ENCODE data around the gene CAPN15. TPM values are rescaled to one million over a fixed set of nuclear protein-coding genes. Genes with fewer than 3 reads are reported as not detected.

Gene CAPN15
- total RNA-seq, 1 donor from 2014 or later: 81.8 TPM

DNA sequence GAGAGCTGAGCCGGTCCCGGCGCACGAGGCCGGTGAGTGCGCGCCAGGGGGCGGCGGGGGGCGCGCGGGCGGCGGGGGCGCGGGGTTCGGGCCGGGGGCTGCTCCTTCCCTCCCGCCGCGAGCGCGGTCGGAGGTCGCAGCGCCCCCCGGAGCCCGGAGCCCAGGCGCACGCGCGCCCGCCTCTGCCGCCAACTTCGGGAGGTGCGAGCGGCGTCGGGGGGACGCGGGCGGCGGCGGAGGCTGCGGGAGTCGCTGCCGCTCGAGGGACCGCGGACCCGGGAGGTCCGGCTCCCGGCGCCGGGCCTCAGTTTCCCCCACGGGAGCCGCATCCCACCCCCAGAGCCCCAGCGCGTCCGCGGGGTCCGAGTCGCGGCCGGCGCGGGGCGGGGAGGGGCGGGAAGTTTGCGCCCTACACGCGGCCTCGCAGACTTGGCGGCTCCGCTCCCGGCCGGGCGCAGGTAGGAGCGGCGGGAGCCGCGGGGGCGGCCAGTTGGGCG lies 32.7 kb downstream of the CAPN15 start, which contains the start of gene PRR35:
PRR35 (plus strand) TSS at position 191 of the 497 bp plus-strand sequence. CDS start 2,901 bp downstream, outside the sequence.
- no peak for DNase-seq (ENCODE audit: low read depth)

DNA sequence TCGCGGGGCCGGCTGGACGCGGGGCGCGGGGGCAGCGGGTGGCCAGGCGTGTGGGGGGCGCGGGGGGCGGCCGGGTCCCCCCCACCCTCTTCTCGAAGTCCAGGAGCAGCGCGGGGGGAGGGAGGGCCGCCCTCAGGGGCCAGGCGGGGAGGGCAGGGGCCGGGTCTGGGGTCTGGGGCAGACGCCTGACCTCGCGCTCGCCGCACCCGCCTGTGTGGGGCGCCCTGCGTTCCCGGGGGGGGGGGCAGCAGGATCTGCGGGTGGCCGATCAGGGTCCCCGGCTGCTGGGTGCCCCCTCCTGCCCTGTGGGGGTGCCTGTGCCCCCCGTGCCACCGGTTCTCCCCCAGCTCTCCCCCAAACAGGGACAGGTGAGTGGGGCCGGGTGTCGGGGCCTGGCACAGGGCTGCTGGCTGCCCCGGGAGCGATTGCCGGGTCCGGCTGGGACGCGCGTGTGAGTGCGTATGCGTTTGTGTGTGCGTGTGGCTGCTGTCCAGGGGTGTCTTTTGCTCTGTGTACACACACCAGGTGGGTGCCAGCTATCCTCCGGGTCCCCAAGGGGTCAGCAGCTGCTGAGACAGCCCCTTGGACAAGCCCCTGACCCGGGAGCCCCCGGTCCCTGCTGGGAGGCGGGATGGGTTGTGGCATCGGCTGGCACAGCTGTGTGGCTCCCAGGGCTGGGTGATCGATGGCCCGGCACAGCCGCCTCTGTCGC lies 33.3 kb downstream of the CAPN15 start:
- DNase-seq (ENCODE audit: low read depth): no peak

DNA sequence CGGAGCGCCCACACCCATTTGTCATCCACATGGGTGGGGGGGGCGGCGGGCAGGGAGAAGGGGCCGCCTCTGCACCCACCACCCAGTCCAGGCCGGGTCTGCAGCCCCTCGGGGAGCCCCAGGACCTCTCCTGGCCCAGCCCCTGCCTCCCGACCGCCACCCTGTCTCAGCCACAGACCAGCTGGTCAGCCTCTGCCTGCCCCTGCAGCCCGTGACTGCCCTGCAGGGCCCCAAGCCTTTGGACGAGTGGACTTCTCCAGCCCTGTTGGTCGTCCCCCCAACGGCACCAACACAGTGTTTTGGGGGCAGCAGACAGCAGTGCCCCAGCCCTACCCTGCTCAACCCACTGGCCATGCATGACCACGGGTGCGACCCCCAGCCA lies 33.9 kb downstream of the CAPN15 start:
- no peak for DNase-seq (ENCODE audit: low read depth)

DNA sequence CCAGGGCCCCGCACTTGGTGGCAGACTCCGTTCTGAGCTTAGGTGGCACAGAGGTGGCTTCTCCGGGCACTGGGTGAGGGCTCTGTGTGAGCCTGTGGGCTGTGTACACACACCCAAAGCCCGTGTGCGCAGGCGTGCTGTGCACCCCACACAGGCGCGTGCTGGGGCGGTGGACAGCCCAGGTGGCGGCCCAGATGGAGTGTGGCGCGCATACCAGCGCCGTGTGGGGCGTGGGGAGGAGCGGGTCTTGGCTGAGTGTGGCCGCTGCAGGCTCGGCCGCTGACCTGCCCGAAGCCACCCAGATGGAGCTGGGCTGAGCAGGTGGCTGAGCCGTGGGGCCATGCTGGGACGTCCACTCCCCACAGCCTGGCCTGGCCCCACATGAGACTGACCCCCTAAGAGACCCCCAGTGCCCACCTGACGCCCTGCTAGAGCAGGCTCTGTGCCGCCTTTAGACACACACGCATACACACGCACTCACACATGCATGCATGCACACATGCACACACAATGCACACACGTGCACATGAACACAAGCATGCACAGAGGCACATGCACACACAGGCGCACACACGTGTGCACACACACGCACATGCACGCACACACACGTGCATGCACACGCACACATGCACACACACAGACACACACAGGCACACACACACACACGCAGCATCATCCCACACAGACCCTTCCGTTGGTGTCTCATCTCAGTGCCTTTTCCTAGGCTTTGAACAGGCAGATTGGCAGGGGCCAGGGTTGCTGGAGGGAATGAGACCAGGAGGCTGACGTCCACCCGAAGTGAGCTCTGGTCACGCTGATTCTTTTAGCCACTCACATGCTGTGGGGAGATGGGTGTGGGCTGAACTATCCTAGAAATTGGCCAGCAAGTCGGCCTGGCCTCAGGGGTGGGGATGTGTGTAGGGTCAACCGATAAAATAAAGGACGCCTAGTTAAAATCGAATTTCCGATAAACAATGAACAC lies 34.7 kb downstream of the CAPN15 start:
- DNase-seq (ENCODE audit: low read depth): no peak

DNA sequence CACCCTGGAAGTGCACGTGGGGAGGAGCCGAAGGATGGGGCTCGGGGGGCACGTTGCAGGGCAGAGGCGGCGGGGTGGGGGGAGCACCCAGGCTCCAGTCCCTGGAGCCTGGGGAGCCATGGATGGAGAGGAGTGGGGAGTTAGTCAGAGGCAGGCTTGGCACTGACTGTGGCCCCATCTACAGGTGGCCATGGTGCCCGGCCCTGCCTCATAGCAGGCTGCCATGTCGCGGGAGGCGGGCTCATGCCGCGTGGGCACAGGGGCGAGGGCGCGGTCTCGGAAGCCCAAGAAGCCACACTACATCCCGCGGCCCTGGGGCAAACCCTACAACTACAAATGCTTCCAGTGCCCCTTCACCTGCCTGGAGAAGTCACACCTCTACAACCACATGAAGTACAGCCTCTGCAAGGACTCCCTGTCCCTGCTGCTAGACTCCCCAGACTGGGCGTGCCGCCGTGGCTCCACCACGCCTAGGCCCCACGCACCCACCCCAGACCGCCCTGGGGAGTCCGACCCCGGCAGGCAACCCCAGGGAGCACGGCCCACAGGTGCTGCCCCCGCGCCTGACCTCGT lies 35.6 kb downstream of the CAPN15 start:
- DNase-seq (ENCODE audit: low read depth): no peak

DNA sequence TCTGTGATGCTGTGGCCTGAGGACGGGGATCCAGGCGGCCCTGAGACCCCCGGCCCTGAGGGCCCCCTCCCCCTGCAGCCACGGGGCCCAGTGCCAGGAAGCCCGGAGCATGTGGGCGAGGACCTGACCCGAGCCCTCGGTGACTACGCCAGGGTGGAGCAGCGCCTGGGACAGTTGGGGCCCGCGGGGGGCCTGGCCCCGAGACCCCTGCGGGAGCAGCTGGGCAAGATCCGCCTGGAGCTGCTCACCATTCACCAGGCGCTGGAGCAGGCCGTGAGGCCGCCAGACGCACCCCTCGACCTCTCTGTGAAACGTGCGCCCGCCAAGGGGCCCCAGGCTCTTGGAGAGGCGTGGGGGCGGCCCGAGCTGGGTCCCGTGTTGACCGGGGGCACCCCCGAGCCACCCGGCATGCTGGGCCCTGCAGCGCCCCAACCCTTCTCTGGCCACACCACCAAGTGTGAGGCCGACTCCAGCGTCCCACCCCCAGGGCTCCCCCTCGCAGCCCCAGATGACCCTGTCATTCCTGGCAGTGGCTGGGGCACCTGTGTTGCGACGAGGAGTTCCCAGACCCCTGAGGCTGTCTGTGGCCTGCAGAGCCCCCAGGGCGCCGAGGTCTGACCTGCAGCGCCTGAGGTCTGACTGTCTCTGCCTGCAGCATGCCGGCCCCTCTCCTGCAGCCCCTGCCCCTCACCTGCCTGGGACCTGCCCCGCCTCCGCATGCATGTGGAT lies 37.3 kb downstream of the CAPN15 start:
- no peak for DNase-seq (ENCODE audit: low read depth)

DNA sequence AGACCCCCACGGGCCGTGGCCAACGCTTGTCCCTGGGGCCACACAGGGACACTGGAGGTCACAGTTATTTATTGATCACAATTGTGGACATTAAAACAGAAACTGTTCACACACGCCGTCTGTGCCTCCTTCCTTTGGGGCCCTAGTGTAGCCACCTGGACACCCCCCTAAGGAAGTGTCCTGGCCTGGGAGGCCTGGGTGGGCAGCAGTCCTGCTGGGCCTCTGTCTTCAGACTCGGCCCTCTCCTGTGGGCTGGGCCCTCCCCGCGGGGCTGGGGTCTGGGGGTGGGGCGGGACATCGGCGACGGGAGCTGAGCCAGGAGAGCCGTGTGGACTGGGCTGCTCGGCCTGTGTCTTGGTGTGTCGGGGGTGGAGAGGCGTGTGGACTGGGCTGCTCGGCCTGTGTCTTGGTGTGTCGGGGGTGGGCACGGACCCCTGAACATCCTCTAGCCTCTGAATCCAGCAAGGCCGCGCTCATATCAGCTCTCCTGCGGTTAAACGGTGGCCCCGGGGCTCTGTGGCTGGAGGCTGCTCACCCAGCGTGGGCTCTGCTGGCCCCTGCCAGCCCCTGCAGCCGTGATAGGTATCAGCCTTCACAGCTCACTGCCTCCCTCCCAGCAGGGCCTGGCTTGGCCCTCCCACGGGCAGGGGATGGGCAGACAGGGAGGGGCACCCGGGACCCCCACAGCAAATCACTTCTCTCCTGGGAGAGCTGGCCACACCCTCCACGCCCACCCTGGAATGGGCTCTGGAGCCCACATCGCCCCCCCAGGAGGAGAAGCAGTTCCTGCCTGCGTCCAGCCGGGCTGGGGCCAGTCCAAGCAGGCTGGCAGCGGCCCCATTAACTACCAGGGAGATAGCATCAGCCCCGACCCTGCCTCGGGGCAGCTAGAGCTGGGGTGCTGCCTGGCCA lies 38.2 kb downstream of the CAPN15 start:
- DNase-seq (ENCODE audit: low read depth): no peak

DNA sequence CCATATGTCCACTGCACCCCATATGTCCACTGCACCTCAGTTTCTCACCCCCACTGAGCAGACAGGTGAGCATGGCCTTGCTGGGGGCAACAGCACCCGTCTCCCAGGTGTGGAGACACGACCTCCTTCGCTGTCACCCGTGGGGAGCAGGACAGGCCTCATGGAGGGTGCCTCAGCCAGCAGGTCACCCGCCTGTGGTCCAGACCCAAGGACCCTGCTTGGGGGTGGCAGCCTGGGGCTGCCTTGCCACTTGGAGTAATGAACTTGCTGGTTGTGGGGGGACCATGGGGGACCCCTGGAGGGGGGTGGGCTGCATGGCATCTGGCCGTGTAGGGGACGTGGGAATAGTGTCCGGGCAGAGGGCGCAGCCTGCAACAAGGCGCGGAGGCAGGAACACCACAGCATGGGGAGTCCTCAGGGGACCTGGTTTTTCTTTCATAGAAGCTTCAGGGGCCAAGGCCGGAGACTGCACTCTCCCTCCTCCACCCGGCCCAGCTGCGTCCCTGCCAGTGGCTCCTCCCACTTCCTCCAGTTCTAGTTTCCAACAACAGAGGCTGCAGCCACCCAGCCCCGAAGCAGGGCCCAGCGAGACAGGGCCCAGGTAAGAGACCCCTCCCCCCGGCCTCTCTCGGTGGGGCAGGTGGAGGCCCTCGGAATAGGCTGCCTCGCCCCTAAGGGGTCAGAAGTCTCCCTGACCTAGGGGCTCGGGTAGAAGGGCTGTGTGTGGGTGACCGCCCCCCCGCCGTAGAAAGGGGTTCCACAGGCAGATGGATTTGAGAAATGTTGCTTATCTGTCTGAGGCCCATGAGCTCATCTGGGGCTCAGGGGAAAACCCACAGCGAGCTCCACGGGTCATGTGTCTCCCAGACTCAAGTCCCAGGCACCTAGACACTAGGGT lies 39.2 kb downstream of the CAPN15 start, which contains the start of gene NHLRC4:
NHLRC4 (plus strand) TSS at position 531 of the 898 bp plus-strand sequence. CDS start 1,043 bp downstream, outside the sequence.
- DNase-seq (ENCODE audit: low read depth): no peak

DNA sequence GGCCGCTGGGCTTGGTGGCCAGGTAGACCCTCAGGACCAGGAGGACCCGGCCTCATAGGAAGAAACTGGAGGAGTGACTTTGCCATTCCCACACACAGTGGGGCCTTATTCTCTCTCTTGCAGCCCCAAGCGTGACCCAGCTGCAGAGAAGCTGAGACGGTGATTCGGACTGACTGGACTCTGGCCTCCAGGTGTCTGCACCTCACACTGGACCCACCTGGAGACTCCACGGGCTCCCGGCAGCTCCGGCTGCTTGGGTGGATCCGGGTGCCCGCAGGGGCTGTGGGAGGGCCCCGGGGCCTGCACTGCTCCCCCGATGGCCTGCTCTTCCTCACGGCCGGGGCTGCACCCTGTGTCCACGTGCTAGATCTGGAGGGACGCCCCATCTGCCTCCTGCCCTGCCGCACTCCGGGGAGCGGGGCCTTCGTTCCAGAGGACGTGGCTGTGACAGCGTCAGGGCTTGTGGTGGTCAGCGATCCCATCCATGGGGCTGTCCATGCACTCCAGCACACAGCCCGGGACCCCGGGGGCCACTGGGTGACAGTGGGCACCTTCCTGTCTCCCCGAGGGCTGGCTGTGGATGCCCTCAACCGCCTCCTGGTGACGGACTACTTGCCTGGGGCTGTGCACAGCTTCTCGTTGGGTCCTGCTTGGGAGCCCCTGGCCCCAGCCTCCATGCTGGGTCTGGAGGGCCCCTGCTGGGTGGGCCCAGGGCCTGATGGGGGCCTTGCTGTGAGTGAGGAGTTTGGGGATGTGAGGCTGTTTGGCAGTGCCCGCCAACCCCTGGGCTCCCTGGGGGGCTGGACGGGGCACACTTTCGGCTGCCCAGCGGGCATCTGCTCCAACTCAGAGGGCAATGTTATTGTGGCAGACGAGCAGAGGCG lies 40.1 kb downstream of the CAPN15 start:
- DNase-seq (ENCODE audit: low read depth): no peak

DNA sequence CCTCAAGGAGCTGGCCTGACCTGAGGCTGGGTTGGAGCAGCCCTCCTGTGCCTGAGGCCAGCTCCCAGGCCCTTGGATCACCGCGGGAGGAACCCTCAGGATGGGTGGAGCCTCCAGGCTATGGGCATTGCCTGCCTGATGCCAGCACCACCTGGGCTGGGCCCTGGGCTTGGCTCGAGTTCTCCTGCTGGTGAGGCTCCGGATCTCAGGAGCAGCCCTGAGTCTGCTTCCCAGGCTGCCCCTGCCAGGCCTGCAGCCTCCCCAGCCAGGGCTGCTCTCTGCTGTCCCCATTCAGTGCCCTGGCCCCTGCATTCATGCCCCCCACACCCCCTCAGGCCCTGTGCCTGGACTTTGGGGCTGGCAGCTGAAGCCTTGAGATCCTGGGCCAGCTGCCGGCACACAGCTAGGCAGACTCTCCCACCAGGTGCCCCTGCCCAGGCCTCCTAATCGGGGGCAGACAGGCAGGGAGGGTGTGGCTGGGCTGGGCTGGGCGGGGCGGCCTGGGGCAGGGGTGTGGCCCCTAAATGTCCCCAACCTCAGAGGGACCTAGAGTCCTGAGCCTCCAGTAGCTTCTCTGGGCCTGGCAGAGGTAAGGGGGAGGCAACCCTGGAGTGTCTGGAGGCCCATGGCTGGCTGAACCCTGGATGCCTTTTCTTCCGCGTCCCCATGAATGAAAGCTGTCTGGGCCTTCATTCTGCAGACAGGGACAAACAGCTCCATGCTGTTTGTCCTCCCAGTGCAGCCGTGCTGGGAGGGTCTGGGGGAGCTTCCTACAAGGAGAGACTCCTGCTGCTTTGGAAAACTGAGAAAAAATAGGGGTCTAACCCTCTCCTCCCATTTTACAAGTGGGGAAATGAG lies 41.1 kb downstream of the CAPN15 start:
- DNase-seq (ENCODE audit: low read depth): no peak

DNA sequence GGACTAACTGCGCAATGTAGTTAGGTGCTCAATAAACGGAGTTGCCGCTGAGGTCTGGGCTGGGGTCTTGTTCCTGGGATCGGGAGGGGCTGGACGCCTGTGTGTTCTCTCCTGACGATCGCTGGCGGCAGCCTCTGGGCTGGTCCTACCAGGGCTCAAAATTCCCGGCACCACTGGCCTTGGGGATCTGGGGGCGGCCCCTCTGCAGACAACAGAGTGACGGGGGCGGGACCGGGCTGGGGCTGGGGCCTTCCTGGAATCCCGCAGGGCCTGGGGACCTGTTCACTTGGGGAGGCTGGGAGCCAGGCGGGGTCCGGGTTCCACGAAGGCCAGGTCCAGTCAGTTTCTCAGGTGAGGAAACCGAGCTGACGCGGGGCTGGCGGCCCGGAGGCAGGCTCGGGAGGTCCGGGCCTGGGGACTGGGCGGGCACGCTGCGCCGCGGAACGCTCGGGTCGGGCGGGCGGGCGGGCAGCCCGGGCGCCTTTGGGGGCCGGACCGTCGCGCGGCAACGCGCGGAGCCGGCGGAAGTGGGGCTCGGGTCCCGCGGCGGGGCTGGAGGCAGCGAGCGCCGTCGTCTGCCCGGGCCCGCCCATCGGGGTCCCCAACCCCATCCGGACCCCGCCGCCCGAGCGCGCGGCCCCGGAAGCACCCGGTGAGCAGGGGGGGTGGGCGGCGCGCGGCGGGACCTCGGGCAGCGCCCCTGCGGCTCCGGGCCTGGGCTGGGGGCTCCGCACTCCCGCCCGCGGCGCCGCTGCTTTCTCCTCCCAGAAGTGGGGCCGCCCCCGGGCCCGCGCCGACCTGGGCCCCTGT lies 42.1 kb downstream of the CAPN15 start, which contains the start of gene PIGQ:
PIGQ (plus strand) TSS at position 524 of the 810 bp plus-strand sequence. CDS start 4,107 bp downstream, outside the sequence.
- DNase-seq (ENCODE audit: low read depth): peak; percentile 71

DNA sequence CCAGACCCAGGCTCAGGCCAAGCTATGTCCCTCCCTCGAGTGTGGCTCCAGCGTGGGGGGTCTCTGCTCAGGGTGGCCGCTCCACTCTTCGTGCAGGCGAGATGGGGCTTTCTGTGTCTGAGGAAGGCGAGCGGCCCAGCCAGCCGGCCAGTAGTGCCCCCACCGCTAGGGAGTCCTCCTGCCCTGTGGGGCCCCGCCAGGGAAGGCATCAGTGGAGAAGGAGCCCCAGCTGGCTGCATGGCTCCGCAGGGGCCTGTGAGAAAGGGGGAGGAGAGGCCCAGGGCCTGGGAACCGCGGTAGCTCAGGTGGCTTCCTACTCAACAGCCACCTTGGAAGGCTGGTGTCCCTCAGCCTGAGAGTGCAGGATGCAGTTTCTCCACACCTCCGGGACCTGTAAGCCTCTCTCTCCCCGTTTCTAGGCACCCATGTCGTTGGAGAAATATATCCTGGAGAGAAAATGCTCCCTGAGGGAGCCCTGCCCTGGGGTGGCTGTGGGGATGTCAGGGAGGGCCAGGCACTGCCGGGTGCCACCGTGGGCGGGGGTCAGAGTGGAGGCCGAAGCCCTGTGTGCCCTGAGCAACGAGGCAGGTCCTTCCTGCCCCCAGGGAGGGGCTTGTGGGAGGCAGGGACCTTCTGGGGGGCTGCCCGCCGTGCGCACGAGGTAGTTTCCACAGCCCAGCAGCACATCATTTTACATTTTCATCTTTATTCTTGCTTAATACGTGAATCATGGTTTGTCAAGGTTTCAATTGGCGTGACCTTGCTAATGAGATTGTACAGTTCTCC lies 45.5 kb downstream of the CAPN15 start:
- DNase-seq (ENCODE audit: low read depth): no peak

DNA sequence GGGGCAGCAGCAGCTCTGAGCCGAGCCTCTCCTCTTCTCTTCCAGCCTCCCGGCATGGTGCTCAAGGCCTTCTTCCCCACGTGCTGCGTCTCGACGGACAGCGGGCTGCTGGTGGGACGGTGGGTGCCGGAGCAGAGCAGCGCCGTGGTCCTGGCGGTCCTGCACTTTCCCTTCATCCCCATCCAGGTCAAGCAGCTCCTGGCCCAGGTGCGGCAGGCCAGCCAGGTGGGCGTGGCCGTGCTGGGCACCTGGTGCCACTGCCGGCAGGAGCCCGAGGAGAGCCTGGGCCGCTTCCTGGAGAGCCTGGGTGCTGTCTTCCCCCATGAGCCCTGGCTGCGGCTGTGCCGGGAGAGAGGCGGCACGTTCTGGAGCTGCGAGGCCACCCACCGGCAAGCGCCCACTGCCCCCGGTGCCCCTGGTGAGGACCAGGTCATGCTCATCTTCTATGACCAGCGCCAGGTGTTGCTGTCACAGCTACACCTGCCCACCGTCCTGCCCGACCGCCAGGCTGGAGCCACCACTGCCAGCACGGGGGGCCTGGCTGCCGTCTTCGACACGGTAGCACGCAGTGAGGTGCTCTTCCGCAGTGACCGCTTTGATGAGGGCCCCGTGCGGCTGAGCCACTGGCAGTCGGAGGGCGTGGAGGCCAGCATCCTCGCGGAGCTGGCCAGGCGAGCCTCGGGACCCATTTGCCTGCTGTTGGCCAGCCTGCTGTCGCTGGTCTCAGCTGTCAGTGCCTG lies 46.7 kb downstream of the CAPN15 start:
- no peak for DNase-seq (ENCODE audit: low read depth)

Measured in myocyte (in vitro differentiated cells).